Activated T-cell treated with anti-CD3 and anti-CD28 coated beads, Interleukin-2, amount 50 U/mL, for 24 hours (primary cell): ENCODE measurements around the gene LMO1.
A peak's percentile ranks its signal among the peaks of the same experiment; 100 is the strongest.

Experiments
- DNase-seq: peaks from one replicate; pipeline ENCODE4 v3.0.0-alpha.2; 2020
- H3K27ac Mint-ChIP-seq: 2 replicates; pipeline ENCODE4 v1.8.0; 2020; ENCODE audit warnings: mild to moderate bottlenecking, mixed read lengths
- H3K27me3 Mint-ChIP-seq: 2 replicates; pipeline ENCODE4 v1.8.0; 2020; ENCODE audit warnings: mixed read lengths
- H3K36me3 Mint-ChIP-seq: 2 replicates; pipeline ENCODE4 v1.8.0; 2020; ENCODE audit warnings: low read depth, mixed read lengths
- H3K4me1 Mint-ChIP-seq: 2 replicates; pipeline ENCODE4 v1.8.0; 2020; ENCODE audit warnings: low read depth, mixed read lengths
- H3K4me3 Mint-ChIP-seq: 2 replicates; pipeline ENCODE4 v1.8.0; 2020; ENCODE audit warnings: mild to moderate bottlenecking, moderate library complexity, mixed read lengths
- H3K9me3 Mint-ChIP-seq: 2 replicates; pipeline ENCODE4 v1.8.0; 2020; ENCODE audit warnings: mixed read lengths

Gene LMO1

GRCh38 chr11:8263769-8264410 is at the start of gene LMO1:
Gene LMO1, minus strand, starts transcription at chr11:8263878. Its CDS starts 516 bp downstream, at chr11:8263362.
- Mint-ChIP-seq H3K4me1 (peaks cover 15% of the 10 kb centered on the region), H3K9me3 (no peaks in the 10 kb centered on the region), H3K27me3 (peaks cover 90% of the 10 kb centered on the region), H3K4me3 (peak within 1 kb of the TSS; percentile 63), H3K36me3 (no peaks in the 10 kb centered on the region), H3K27ac (no peak within 1 kb of the TSS)
- peak; percentile 81 for DNase-seq

- DNase-seq = no peak
- Mint-ChIP-seq H3K9me3 (no peaks in the 10 kb centered on the region), H3K4me1 (no peaks in the 10 kb centered on the region), H3K27ac (no peak overlapping the region), H3K36me3 (no peaks in the 10 kb centered on the region), H3K27me3 (no peaks in the 10 kb centered on the region), H3K4me3 (no peak overlapping the region)
Measured at GRCh38 chr11:8312986-8313385, 49.3 kb upstream of the LMO1 start.

- Mint-ChIP-seq H3K36me3 (no peaks in the 10 kb centered on the region), H3K27me3 (no peaks in the 10 kb centered on the region), H3K9me3 (no peaks in the 10 kb centered on the region), H3K4me1 (no peaks in the 10 kb centered on the region), H3K4me3 (no peak overlapping the region), H3K27ac (no peak overlapping the region)
- DNase-seq = no peak
Measured at GRCh38 chr11:8311366-8311765, 47.7 kb upstream of the LMO1 start.

DNA sequence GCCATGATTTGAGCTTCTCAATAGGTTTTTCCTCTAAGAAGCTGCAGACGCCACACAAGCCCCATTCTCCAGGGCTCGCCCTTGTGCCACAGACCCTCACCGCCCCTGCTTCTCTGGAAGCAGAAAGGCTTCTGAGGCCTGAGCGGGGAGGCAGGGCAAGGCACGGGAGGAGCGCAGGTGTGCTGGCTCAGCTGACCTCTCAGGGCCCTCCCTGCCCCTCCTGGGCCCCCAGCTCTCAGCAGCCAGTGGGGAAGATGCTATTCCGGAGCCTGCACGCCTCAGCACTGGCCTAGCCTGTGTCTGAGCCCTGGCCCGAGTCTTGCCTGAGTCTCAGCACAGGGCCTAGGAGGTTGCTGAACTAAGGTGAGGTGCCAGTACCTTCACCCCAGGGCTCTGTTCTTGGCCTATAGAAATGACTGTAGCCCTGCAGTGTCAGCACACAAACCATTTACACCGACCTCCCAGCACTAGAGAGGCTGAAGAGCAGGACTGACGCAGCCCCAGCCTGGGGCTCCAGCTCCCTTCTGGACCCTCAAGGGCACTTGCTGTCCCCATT is 47.1 kb upstream of the LMO1 start:
- no peak overlapping the region for H3K27ac Mint-ChIP-seq
- no peaks in the 10 kb centered on the region for H3K9me3 Mint-ChIP-seq
- H3K4me1 Mint-ChIP-seq = no peaks in the 10 kb centered on the region
- H3K36me3 Mint-ChIP-seq = no peaks in the 10 kb centered on the region
- no peaks in the 10 kb centered on the region for H3K27me3 Mint-ChIP-seq
- DNase-seq = no peak
- H3K4me3 Mint-ChIP-seq = no peak overlapping the region

DNA sequence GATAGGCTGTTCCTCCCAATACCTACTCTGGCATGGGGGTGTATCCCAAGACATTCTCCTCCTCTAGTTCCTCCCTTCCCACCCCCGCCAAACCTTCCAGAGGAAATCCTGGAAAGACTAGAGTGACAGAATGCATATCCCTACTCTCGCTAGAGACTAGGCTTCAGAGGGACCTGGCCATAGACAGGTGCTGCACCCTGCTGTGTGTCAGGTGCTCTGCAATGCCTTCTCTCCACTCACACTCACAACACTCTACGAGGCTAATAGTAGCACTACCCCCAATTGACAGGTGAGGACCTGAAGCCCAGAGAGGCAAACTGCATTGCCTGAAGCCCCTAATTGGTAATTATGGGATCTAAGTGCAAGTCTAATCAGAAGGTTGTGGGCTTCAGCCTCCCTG is 46.2 kb upstream of the LMO1 start:
- Mint-ChIP-seq H3K27ac (no peak overlapping the region), H3K9me3 (peaks cover under 1% of the 10 kb centered on the region), H3K4me3 (no peak overlapping the region), H3K4me1 (no peaks in the 10 kb centered on the region), H3K27me3 (no peaks in the 10 kb centered on the region), H3K36me3 (no peaks in the 10 kb centered on the region)
- DNase-seq = no peak

GRCh38 chr11:8309311-8309710 is 45.6 kb upstream of the LMO1 start:
- H3K27me3 Mint-ChIP-seq = peaks cover 2% of the 10 kb centered on the region
- no peak overlapping the region for H3K4me3 Mint-ChIP-seq
- no peak overlapping the region for H3K27ac Mint-ChIP-seq
- no peak for DNase-seq
- H3K4me1 Mint-ChIP-seq = no peaks in the 10 kb centered on the region
- peaks cover 5% of the 10 kb centered on the region for H3K9me3 Mint-ChIP-seq
- no peaks in the 10 kb centered on the region for H3K36me3 Mint-ChIP-seq

- Mint-ChIP-seq H3K36me3 (no peaks in the 10 kb centered on the region), H3K27ac (no peak overlapping the region), H3K9me3 (peaks cover 14% of the 10 kb centered on the region)
Measured at GRCh38 chr11:8307601-8308000, 43.9 kb upstream of the LMO1 start.

DNA sequence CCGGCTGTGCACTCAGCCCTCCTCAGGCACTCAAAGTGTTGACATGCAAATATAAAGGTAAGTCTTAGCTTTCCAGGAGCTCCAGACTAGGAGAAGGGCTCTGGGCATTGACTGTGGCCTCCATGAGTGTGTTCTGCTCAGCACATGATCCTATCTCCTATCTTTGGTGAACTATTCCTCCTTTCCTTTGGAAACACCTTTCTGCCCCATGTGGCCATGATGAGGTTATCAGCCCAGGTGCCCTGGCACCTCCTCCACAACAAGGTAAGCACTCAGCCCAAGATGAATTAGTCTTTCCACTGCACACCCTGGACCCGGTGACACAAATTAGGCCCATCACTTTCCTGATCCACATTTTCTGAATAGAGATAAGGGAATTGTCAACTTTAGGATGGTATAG is 37.9 kb upstream of the LMO1 start:
- H3K4me3 Mint-ChIP-seq = no peak overlapping the region
- no peaks in the 10 kb centered on the region for H3K36me3 Mint-ChIP-seq
- no peaks in the 10 kb centered on the region for H3K4me1 Mint-ChIP-seq
- no peak for DNase-seq
- no peak overlapping the region for H3K27ac Mint-ChIP-seq
- H3K9me3 Mint-ChIP-seq = peaks cover 18% of the 10 kb centered on the region
- peaks cover 27% of the 10 kb centered on the region for H3K27me3 Mint-ChIP-seq

More at GRCh38 chr11:8307601-8308000, 43.9 kb upstream of the LMO1 start:
- peaks cover 2% of the 10 kb centered on the region for H3K27me3 Mint-ChIP-seq
- DNase-seq = no peak
- no peaks in the 10 kb centered on the region for H3K4me1 Mint-ChIP-seq
- no peak overlapping the region for H3K4me3 Mint-ChIP-seq

GRCh38 chr11:8298801-8299786 is 35.4 kb upstream of the LMO1 start:
- Mint-ChIP-seq H3K27me3 (peaks cover 25% of the 10 kb centered on the region), H3K4me3 (no peak overlapping the region), H3K4me1 (no peaks in the 10 kb centered on the region), H3K36me3 (no peaks in the 10 kb centered on the region), H3K9me3 (peaks cover 13% of the 10 kb centered on the region), H3K27ac (no peak overlapping the region)
- DNase-seq = no peak

- no peak overlapping the region for H3K27ac Mint-ChIP-seq
- H3K9me3 Mint-ChIP-seq = peaks cover 7% of the 10 kb centered on the region
- no peak for DNase-seq
- H3K27me3 Mint-ChIP-seq = peaks cover 25% of the 10 kb centered on the region
- no peaks in the 10 kb centered on the region for H3K36me3 Mint-ChIP-seq
- H3K4me1 Mint-ChIP-seq = no peaks in the 10 kb centered on the region
- no peak overlapping the region for H3K4me3 Mint-ChIP-seq
Measured at GRCh38 chr11:8297781-8298440, 34.2 kb upstream of the LMO1 start.

DNA sequence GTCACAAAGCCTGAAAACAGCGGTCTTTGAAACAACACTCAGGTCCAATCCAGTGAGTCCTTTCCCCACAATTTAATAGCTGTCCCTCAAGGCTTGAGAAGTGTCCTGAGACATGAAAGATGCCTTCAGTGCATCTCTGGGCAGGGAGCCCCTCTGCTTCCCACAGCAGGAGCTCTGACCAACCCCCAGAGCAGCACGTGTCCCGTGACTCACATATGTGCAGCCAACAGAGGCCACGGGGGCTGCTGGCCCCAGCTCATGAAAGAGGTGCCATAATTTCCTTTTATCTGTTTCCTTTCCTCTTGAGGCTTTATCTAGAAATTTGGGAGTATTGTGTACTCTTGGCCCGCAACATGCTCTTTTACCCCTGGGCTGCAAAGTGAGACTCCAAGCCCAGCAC is 33.2 kb upstream of the LMO1 start:
- Mint-ChIP-seq H3K27ac (no peak overlapping the region), H3K4me1 (no peaks in the 10 kb centered on the region), H3K4me3 (no peak overlapping the region), H3K36me3 (no peaks in the 10 kb centered on the region), H3K27me3 (peaks cover 25% of the 10 kb centered on the region), H3K9me3 (no peaks in the 10 kb centered on the region)
- no peak for DNase-seq

- no peak for DNase-seq
Measured at GRCh38 chr11:8296038-8296649, 32.5 kb upstream of the LMO1 start.

DNA sequence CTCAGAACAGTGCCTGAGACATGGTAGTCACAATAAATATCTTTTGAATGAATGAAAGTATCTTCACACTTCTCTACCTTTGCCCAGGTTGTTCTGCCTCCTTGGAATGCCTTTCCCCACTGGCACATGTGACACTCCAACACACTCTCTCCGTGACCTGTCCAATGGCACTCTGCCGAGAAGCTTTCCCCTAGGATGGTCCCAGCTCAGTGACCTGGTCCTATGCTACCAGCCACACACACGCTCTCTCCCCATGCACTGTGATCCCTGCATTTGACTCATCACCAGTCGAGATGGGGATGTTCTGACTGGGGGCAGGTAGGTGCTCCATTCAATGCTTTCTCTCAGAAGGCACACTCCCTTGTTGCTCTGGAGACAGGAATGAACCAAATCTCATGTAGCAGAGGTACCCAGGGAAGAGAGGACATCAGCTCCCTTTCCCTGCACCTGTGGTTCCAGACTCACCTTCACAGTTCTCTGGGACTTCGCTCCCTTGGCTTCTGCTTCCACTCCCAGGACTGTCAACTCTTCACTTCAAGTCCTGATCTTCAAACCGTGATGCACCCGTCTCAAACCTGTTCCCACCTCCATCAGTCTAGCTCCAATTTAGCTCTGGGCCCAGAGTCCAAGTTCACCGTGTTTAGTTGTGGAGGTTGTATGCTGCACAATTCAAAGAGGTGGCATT is 30.7 kb upstream of the LMO1 start:
- Mint-ChIP-seq H3K36me3 (no peaks in the 10 kb centered on the region), H3K27me3 (peaks cover 11% of the 10 kb centered on the region), H3K4me1 (no peaks in the 10 kb centered on the region), H3K9me3 (no peaks in the 10 kb centered on the region), H3K4me3 (no peak overlapping the region), H3K27ac (no peak overlapping the region)
- peak; percentile 6 for DNase-seq

More at GRCh38 chr11:8296038-8296649, 32.5 kb upstream of the LMO1 start:
- Mint-ChIP-seq H3K4me1 (no peaks in the 10 kb centered on the region), H3K27me3 (peaks cover 20% of the 10 kb centered on the region), H3K9me3 (no peaks in the 10 kb centered on the region), H3K27ac (no peak overlapping the region), H3K4me3 (no peak overlapping the region), H3K36me3 (no peaks in the 10 kb centered on the region)

DNA sequence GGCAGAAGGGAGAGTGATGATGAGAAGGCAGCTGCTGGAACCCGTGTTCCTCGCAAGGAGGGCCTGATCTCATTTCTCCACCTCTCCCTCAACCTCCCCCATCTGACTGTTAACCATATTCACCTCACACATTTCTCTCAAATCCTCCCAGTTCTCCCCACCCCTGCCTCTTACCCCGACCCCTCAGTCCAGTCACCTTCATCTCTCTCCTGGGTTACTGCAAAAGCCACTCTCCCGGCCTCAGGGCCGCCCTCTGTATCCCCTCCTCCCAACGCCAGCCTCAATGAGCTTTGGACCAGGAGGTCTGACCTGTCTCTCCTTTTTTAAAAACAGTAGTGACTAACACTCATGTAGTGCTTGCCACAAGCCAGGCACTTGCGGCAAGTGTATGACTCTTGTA is 29.5 kb upstream of the LMO1 start:
- Mint-ChIP-seq H3K9me3 (no peaks in the 10 kb centered on the region), H3K4me3 (no peak overlapping the region), H3K36me3 (no peaks in the 10 kb centered on the region), H3K4me1 (no peaks in the 10 kb centered on the region), H3K27ac (no peak overlapping the region), H3K27me3 (peaks cover 4% of the 10 kb centered on the region)
- no peak for DNase-seq
